HepG2 (cell line): ENCODE data around the gene BRMS1. TPM values are rescaled to one million over a fixed set of nuclear protein-coding genes. Genes with fewer than 3 reads are reported as not detected.

ENCODE experiments used
- ESRRA ChIP-seq: sonication (generic); formaldehyde crosslinking; IDR thresholded peaks from 2 replicates; pipeline ENCODE4 v1.5.1; 2020; ENCODE audit warnings: mild to moderate bottlenecking, low read depth, missing genetic modification reagents
- GABPB1 ChIP-seq: IDR thresholded peaks from 2 replicates; pipeline ENCODE4 v1.6.1; 2016; ENCODE audit warnings: mild to moderate bottlenecking, missing genetic modification reagents, moderate library complexity, missing compliant biosample characterization
- KDM3A ChIP-seq: IDR thresholded peaks from 2 replicates; pipeline ENCODE4 v1.6.1; 2018; ENCODE audit warnings: low read depth, missing compliant biosample characterization
- MTA3 ChIP-seq: sonication (generic); formaldehyde crosslinking; IDR thresholded peaks from 2 replicates; pipeline ENCODE4 v1.4.0; 2020; ENCODE audit warnings: missing genetic modification reagents
- SMAD9 ChIP-seq: sonication (generic); formaldehyde crosslinking; IDR thresholded peaks from 2 replicates; pipeline ENCODE4 v1.5.1; 2020; ENCODE audit warnings: mild to moderate bottlenecking, missing genetic modification reagents
- TCF12 ChIP-seq, 2 experiments: fragments of 450-650 bp in 1 of 2; sonication (generic) in 1 of 2; formaldehyde crosslinking in 1 of 2; IDR thresholded peaks; 2 replicates each; pipeline versions ENCODE4 v1.6.1 to v1.8.0; 2017 to 2022; ENCODE audit warnings: antibody characterized with exemption in 1 of 2, mild to moderate bottlenecking in 1 of 2, missing genetic modification reagents in 1 of 2, moderate library complexity in 1 of 2
- TIGD3 ChIP-seq: sonication (generic); formaldehyde crosslinking; IDR thresholded peaks from 2 replicates; pipeline ENCODE4 v1.5.1; 2020; ENCODE audit warnings: mild to moderate bottlenecking, missing genetic modification reagents, borderline replicate concordance
- ZBTB40 ChIP-seq, 2 experiments: fragments of 450-650 bp in 1 of 2; sonication (generic) in 1 of 2; formaldehyde crosslinking in 1 of 2; IDR thresholded peaks; 2 replicates each; pipeline versions ENCODE4 v1.6.1 to v1.8.0; 2016 to 2022; ENCODE audit warnings: antibody characterized with exemption in 1 of 2, mild to moderate bottlenecking in 1 of 2, missing genetic modification reagents in 1 of 2
- ZBTB7B ChIP-seq: sonication (generic); formaldehyde crosslinking; IDR thresholded peaks from 2 replicates; pipeline ENCODE4 v1.4.0; 2020; ENCODE audit warnings: missing genetic modification reagents
- ZNF17 ChIP-seq: sonication (generic); formaldehyde crosslinking; IDR thresholded peaks from 2 replicates; pipeline ENCODE4 v1.5.0; 2020; ENCODE audit warnings: mild to moderate bottlenecking, missing genetic modification reagents
- ZNF3 ChIP-seq: IDR thresholded peaks from 2 replicates; pipeline ENCODE4 v1.7.0; 2017; ENCODE audit warnings: inconsistent platforms
- ZNF687 ChIP-seq: sonication (generic); formaldehyde crosslinking; IDR thresholded peaks from 2 replicates; pipeline ENCODE4 v1.5.1; 2020; ENCODE audit warnings: mild to moderate bottlenecking, missing genetic modification reagents, moderate library complexity
- ZSCAN31 ChIP-seq: sonication (generic); formaldehyde crosslinking; IDR thresholded peaks from 2 replicates; pipeline ENCODE4 v1.5.0; 2020; ENCODE audit warnings: low read depth, mild to moderate bottlenecking, missing genetic modification reagents
- polyA plus RNA-seq, 8 experiments: library from polyadenylated mRNA; depleted of rRNA in 3 of 8; stranded (reverse) in 7 of 8; unstranded in 1 of 8; fragments of >200 nt; fragmentation: Illumina TruSeq in 4 of 8; extraction: Trizol in 4 of 8; gene quantifications; 2 replicates each; pipeline versions ENCODE4 v1.2.1 to v1.2.3, GENCODE V29; 2011 to 2016; ENCODE audit warnings: low read depth in 4 of 8, missing spikeins in 1 of 8, mixed read lengths in 1 of 8; ENCODE audit not compliant: insufficient read depth in 1 of 8
- total RNA-seq, 5 experiments: library from RNA; depleted of rRNA; stranded (reverse); fragments of >200 nt; fragmentation: Illumina TruSeq; extraction: Trizol; gene quantifications; 2 replicates each; pipeline ENCODE4 v1.2.3, GENCODE V29; 2016; ENCODE audit warnings: low read depth in 1 of 5

Gene BRMS1
- total and polyA plus RNA-seq, 2 of the 13 experiments (the other 11 are each of a cell fraction or from before 2014, with no cell fraction given): 15.8 to 55.7 TPM

- no peak for TF ChIP-seq ZBTB40 (IDR thresholded peaks at IDR 0.05)
- TF ChIP-seq ZBTB40 (CRISPR knock-in tag; IDR thresholded peaks at IDR 0.05): no peak
- TF ChIP-seq ZNF3 (CRISPR knock-in tag): no peak
- no peak for TF ChIP-seq SMAD9 (CRISPR knock-in tag)
- peak; percentile 76 for TF ChIP-seq ZBTB7B
- TF ChIP-seq TCF12 (IDR thresholded peaks at IDR 0.05): no peak
- no peak for TF ChIP-seq TCF12 (CRISPR knock-in tag; IDR thresholded peaks at IDR 0.05)
- TF ChIP-seq ZNF687 (CRISPR knock-in tag): peak; percentile 80
- peak; percentile 50; the same call in 1 of the 2 replicates for TF ChIP-seq KDM3A (CRISPR knock-in tag)
- no peak for TF ChIP-seq ZNF17 (CRISPR knock-in tag)
- TF ChIP-seq TIGD3 (CRISPR knock-in tag): 0 out of 2 replicates have a peak, but pooled peaks have one; percentile 26
- TF ChIP-seq ZSCAN31 (CRISPR knock-in tag): no peak
- peak; percentile 52; the same call in 1 of the 2 replicates for TF ChIP-seq ESRRA (CRISPR knock-in tag)
- TF ChIP-seq GABPB1 (CRISPR knock-in tag): peak; percentile 9; the same call in 1 of the 2 replicates
- no peak for TF ChIP-seq MTA3
These were observed 31.4 kb downstream of the BRMS1 start (continued) for GRCh38 chr11:66313321-66314185.
